ENCODE results near the gene SUN2.

DNA sequence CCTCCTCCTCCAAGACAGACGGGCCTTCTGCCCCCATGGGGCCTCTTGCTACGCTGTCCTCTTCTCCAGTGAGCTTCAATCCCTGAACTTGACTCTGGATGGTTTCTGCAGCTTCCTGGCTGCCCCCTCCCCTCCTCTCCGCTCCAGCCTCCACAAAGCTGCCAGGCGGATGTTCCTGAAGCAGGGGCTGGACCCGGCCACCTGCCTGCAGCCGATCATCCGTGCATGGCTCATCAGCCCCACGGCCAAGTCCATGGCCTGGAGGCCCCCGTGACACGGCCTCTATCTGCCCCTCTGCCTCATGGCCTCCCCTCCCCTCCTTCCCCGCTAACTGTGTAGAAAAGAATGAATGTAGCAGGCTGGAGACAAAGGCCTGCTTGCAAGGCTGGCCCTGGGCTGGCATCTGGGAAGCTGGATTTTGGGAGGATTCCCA is 6.8 kb upstream of the SUN2 start:
- TF ChIP-seq SMC3 (IDR thresholded peaks at IDR 0.05; ENCODE audit: low read depth, low read length) (no peak), POLR2A (IDR thresholded peaks at IDR 0.05; ENCODE audit: low read depth, low read length) (no peak), CEBPB (IDR thresholded peaks at IDR 0.05; ENCODE audit: low read depth, low read length) (no peak), MXI1 (IDR thresholded peaks at IDR 0.05; ENCODE audit: borderline replicate concordance, low read depth, low read length) (no peak), RAD21 (IDR thresholded peaks at IDR 0.05; ENCODE audit: low read length) (no peak), MAZ (IDR thresholded peaks at IDR 0.05; ENCODE audit: borderline replicate concordance, low read depth, low read length) (no peak), CHD1 (IDR thresholded peaks at IDR 0.05; ENCODE audit: low read depth, low read length) (no peak), RCOR1 (IDR thresholded peaks at IDR 0.05; ENCODE audit: insufficient replicate concordance, low read length) (no peak), FOS (IDR thresholded peaks at IDR 0.05; ENCODE audit: low read depth, low read length) (no peak), BHLHE40 (IDR thresholded peaks at IDR 0.05; ENCODE audit: low read depth, low read length) (no peak), MAFK (IDR thresholded peaks at IDR 0.05; ENCODE audit: low read depth, low read length) (no peak)
- TF ChIP-seq, protein P1, sequence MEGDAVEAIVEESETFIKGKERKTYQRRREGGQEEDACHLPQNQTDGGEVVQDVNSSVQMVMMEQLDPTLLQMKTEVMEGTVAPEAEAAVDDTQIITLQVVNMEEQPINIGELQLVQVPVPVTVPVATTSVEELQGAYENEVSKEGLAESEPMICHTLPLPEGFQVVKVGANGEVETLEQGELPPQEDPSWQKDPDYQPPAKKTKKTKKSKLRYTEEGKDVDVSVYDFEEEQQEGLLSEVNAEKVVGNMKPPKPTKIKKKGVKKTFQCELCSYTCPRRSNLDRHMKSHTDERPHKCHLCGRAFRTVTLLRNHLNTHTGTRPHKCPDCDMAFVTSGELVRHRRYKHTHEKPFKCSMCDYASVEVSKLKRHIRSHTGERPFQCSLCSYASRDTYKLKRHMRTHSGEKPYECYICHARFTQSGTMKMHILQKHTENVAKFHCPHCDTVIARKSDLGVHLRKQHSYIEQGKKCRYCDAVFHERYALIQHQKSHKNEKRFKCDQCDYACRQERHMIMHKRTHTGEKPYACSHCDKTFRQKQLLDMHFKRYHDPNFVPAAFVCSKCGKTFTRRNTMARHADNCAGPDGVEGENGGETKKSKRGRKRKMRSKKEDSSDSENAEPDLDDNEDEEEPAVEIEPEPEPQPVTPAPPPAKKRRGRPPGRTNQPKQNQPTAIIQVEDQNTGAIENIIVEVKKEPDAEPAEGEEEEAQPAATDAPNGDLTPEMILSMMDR (conservative IDR thresholded peaks at IDR 0.05; ENCODE audit: low read depth, low read length): no peak
- TF ChIP-seq, protein P2, sequence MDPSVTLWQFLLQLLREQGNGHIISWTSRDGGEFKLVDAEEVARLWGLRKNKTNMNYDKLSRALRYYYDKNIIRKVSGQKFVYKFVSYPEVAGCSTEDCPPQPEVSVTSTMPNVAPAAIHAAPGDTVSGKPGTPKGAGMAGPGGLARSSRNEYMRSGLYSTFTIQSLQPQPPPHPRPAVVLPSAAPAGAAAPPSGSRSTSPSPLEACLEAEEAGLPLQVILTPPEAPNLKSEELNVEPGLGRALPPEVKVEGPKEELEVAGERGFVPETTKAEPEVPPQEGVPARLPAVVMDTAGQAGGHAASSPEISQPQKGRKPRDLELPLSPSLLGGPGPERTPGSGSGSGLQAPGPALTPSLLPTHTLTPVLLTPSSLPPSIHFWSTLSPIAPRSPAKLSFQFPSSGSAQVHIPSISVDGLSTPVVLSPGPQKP (IDR thresholded peaks at IDR 0.05; ENCODE audit: borderline replicate concordance, low read depth, low read length): no peak
- TF ChIP-seq, protein P3, sequence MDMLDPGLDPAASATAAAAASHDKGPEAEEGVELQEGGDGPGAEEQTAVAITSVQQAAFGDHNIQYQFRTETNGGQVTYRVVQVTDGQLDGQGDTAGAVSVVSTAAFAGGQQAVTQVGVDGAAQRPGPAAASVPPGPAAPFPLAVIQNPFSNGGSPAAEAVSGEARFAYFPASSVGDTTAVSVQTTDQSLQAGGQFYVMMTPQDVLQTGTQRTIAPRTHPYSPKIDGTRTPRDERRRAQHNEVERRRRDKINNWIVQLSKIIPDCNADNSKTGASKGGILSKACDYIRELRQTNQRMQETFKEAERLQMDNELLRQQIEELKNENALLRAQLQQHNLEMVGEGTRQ (IDR thresholded peaks at IDR 0.05; ENCODE audit: low read depth, low read length): no peak
